HG03457 (cell line): ENCODE measurements around the gene RCN2.
A peak's percentile ranks its signal among the peaks of the same experiment; 100 is the strongest.
"Not testable (repeated sequence)": the region's sequence is repeated elsewhere in the genome, so short reads cannot be mapped to it uniquely, and the experiment has no call there.

Experiments
- ATAC-seq: cut with Tn5 transposase; IDR thresholded peaks from one replicate; pipeline ENCODE4 v1.9.1; 2021; ENCODE audit warnings: moderate number of reproducible peaks; ENCODE audit not compliant: unreplicated experiment

Gene RCN2, protein sequence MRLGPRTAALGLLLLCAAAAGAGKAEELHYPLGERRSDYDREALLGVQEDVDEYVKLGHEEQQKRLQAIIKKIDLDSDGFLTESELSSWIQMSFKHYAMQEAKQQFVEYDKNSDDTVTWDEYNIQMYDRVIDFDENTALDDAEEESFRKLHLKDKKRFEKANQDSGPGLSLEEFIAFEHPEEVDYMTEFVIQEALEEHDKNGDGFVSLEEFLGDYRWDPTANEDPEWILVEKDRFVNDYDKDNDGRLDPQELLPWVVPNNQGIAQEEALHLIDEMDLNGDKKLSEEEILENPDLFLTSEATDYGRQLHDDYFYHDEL

GRCh38 chr15:76931397-76932134 lies at the start of gene RCN2:
Gene RCN2 (plus strand): TSS chr15:76931749. CDS start chr15:76931842, 93 bp downstream.
- peak; percentile 97 for ATAC-seq

- ATAC-seq = no peak
Measured at GRCh38 chr15:76885212-76885611, 46.3 kb upstream of the RCN2 start.

- not testable (repeated sequence) for ATAC-seq
Measured at GRCh38 chr15:76887280-76888141, 44.0 kb upstream of the RCN2 start.

- ATAC-seq = not testable (repeated sequence)
Measured at GRCh38 chr15:76892836-76893235, 38.7 kb upstream of the RCN2 start.

DNA sequence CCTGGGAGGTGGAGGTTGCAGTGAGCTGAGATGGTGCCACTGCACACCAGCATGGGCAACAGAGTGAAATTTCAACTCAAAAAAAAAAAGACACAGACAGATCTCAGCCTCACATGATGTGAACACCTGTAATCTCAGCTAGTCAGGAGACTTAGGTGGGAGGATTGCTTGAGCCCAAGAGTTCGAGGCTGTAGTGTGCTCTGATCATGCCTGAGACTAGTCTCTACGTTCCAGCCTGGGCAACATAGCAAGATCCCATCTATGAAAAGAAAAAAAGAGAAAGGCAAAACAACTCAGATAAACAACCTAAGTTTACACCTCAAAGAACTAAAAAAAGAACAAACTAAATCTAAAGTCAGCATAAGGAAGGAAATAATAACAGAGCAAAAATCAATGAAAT lies 37.4 kb upstream of the RCN2 start:
- no peak for ATAC-seq

DNA sequence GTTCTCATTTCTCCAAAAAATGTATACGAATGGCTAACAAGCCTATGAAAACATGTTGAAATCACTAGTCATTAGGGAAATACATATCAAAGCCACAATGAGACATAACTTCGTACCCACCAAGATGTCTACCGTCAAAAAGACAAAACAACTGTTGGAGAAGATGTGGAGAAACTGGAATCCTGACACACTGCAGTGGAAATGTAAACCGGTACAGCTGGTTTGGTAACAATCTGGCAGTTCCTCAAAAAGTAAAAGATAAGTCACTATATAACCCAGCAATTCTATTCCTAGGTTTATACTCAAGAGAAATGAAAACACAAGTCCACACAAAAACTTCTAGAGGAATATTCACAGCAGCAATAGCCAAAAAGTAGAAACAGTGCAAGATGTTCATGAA lies 33.4 kb upstream of the RCN2 start:
- no peak for ATAC-seq

DNA sequence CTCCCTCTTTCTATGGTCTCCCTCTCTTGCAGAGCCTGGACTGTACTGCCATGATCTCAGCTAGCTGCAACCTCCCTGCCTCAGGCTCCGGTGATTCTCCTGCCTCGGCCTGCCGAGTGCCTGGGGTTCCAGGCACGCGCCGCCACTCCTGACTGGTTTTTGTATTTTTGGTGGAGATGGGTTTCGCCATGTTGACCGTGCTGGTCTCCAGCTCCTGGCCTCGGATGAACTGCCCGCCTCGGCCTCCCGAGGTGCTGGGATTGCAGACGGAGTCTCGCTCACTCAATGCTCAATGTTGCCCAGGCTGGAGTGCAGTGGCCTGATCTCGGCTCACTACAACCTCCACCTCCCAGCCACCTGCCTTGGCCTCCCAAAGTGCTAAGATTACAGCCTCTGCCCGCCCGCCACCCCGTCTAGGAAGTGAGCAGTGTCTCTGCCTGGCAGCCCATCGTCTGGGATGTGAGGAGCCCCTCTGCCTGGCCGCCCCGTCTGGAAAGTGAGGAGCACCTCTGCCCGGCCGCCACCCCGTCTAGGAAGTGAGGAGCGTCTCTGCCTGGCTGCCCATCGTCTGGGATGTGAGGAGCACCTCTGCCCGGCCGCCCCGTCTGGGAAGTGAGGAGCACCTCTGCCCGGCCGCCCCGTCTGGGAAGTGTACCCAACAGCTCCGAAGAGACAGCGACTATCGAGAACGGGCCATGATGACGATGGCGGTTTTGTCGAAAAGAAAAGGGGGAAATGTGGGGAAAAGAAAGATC lies 32.2 kb upstream of the RCN2 start:
- ATAC-seq = not testable (repeated sequence)

GRCh38 chr15:76899931-76900310 lies 31.6 kb upstream of the RCN2 start:
- ATAC-seq = not testable (repeated sequence)

DNA sequence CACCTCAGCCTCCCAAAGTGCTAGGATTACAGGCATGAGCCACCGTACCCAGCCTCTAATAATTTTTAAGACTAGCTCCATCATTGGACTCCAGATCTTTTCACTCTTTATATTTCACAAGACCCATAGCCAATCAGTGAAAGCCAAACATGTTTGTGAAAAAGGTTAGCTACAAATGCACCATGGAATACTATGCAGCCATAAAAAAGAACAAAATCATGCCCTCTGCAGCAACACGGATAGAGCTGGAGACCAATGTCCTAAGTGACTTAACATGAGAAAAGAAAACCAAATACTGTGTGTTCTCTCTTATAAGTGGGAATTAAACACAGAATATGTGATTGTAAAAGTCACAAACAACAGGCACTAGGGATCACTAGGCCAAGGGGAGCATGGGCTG lies 29.6 kb upstream of the RCN2 start:
- no peak for ATAC-seq

DNA sequence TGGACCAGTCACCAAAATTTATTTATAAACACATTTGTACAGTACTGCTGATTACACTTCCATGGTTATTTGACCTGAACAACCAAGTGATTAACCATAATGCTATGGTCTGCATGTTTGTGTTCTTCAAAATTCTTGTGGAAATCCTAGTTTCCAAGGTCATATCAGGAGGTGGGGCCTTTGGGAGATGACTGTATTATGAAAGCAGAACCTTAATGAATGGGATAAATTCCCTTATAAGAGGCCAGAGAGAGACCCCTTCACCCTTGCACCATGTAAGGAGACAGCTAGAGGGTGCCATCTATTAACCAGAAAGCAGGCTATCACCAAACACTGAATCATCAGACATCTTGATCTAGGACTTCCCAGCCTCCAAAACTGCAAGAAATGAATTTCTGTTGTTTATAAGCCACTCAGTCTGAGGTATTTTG lies 28.3 kb upstream of the RCN2 start:
- no peak for ATAC-seq

- peak; percentile 7 for ATAC-seq
Measured at GRCh38 chr15:76904461-76905012, 27.0 kb upstream of the RCN2 start.

GRCh38 chr15:76905013-76905839 lies 26.3 kb upstream of the RCN2 start, which contains the start of gene SCAPER:
Gene SCAPER (minus strand): TSS chr15:76905340. CDS start chr15:76883817, 21,523 bp downstream.
- peak; percentile 85 for ATAC-seq

GRCh38 chr15:76905855-76906254 lies 25.7 kb upstream of the RCN2 start:
- ATAC-seq = no peak

GRCh38 chr15:76912430-76912829 lies 19.1 kb upstream of the RCN2 start:
- ATAC-seq = no peak

GRCh38 chr15:76913737-76914136 lies 17.8 kb upstream of the RCN2 start:
- ATAC-seq = no peak

DNA sequence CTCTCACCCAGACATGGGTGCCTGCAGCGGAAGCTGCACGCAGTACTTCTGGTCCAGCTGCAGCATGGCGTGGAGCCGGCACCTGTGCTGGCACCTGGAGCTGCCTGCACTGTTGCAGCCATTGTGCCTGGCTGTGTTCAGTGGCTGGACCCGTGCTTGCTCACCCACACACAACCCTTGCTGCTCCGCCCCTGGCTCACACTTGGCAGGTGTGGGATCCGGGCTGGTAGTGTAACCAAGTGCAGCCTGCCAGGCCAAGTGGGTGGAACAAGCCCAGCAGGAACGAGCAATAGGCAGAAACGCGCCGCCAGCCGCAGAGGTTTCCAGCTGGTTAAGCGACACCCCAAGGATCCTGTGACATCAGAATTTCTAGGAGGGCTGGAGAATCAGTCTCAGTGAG lies 15.2 kb upstream of the RCN2 start:
- ATAC-seq = no peak

- ATAC-seq = no peak
Measured at GRCh38 chr15:76928201-76928600, 3.3 kb upstream of the RCN2 start.

GRCh38 chr15:76929011-76929760 lies 2.4 kb upstream of the RCN2 start:
- ATAC-seq = no peak
